Caco-2 (cell line): Measurements from ENCODE around the gene OPN5. TPM values are rescaled to one million over a fixed set of nuclear protein-coding genes. Genes with fewer than 3 reads are reported as not detected.

ENCODE experiments used
- BruUV-seq: library from RNA; stranded (reverse); fragments of 400-500 nt; replicated peaks from 2 replicates; lab custom pipeline; 2021; lab: Mats Ljungman, UMichigan
- CTCF ChIA-PET: fragments of 300-600 bp; sonication (Branson Sonifier 250); formaldehyde crosslinking; loops from one replicate; lab custom pipeline; 2022; ENCODE audit warnings: antibody characterized with exemption; lab: Charles Lee
- POLR2A ChIA-PET: fragments of 300-600 bp; sonication (Branson Sonifier 250); formaldehyde crosslinking; loops from one replicate; lab custom pipeline; 2022; ENCODE audit warnings: antibody characterized with exemption; lab: Charles Lee
- DNase-seq, 2 experiments: peaks; one replicate each; pipeline versions ENCODE4 v3.0.0 to v3.0.0-alpha.2; 2020 to 2022
- H3K27me3 ChIP-seq: replicated peaks from 2 replicates; pipeline ENCODE4 v1.6.0; 2011; ENCODE audit warnings: low read length; ENCODE audit not compliant: control insufficient read depth, insufficient read depth
- H3K36me3 ChIP-seq: 2 replicates; pipeline ENCODE4 v1.5.1; 2011; ENCODE audit warnings: low read length; ENCODE audit not compliant: control insufficient read depth, insufficient read depth
- H3K4me1 ChIP-seq: fragments of 250-450 bp; sonication (Bioruptor Pico); 2 replicates; pipeline ENCODE4 v1.5.1; 2020; ENCODE audit warnings: mild to moderate bottlenecking
- H3K4me3 ChIP-seq: 2 replicates; pipeline ENCODE4 v1.5.1; 2011; ENCODE audit warnings: low read depth, mild to moderate bottlenecking, control low read depth, low read length
- H3K9me3 ChIP-seq: fragments of 250-450 bp; sonication (Bioruptor Pico); 2 replicates; pipeline ENCODE4 v1.5.1; 2020; ENCODE audit warnings: mild to moderate bottlenecking, moderate library complexity
- H3K27ac Mint-ChIP-seq: one replicate; pipeline ENCODE4 v1.8.0; 2022; ENCODE audit warnings: mixed read lengths; ENCODE audit not compliant: unreplicated experiment
- H3K27me3 Mint-ChIP-seq: one replicate; pipeline ENCODE4 v1.8.0; 2022; ENCODE audit warnings: mixed read lengths; ENCODE audit not compliant: insufficient read depth, unreplicated experiment
- H3K36me3 Mint-ChIP-seq: one replicate; pipeline ENCODE4 v1.8.0; 2022; ENCODE audit warnings: mild to moderate bottlenecking, mixed read lengths; ENCODE audit not compliant: insufficient read depth, unreplicated experiment
- H3K4me1 Mint-ChIP-seq: one replicate; pipeline ENCODE4 v1.8.0; 2022; ENCODE audit warnings: low read depth, mixed read lengths; ENCODE audit not compliant: unreplicated experiment
- H3K4me3 Mint-ChIP-seq: one replicate; pipeline ENCODE4 v1.8.0; 2022; ENCODE audit warnings: mild to moderate bottlenecking, moderate library complexity, mixed read lengths; ENCODE audit not compliant: unreplicated experiment
- H3K9me3 Mint-ChIP-seq: one replicate; pipeline ENCODE4 v1.8.0; 2022; ENCODE audit warnings: mixed read lengths; ENCODE audit not compliant: unreplicated experiment
- CTCF ChIP-seq, 2 experiments: fragments of 200-600 bp in 1 of 2; IDR thresholded peaks; 1 replicate in 1 of 2; 2 replicates in 1 of 2; pipeline versions ENCODE4 v1.5.1 to v1.8.0; 2011 to 2022; ENCODE audit warnings: antibody characterized with exemption in 1 of 2, control low read depth in 1 of 2, inconsistent platforms in 1 of 2, low read depth in 1 of 2, low read length in 1 of 2, mild to moderate bottlenecking in 1 of 2, moderate library complexity in 1 of 2; ENCODE audit not compliant: insufficient read depth in 1 of 2, severe bottlenecking in 1 of 2, unreplicated experiment in 1 of 2
- intact Hi-C: fragments of 100-400 bp; cut with micrococcal nuclease; formaldehyde crosslinking; loops from one replicate; pipeline ENCODE4 v1.10.0; 2022; ENCODE audit not compliant: unreplicated experiment
- total RNA-seq: library from RNA; stranded (reverse); gene quantifications from 2 replicates; pipeline ENCODE4 v1.2.3, GENCODE V29; 2022

Gene OPN5
- total RNA-seq, 1 experiment from 2014 or later: not detected

GRCh38 chr6:47794577-47795135, 12.8 kb downstream of the OPN5 start:
- H3K27me3 Mint-ChIP-seq: peaks cover 4% of the 10 kb centered on the region

GRCh38 chr6:47801984-47802383, 20.2 kb downstream of the OPN5 start:
- no peak overlapping the region for H3K27ac Mint-ChIP-seq
- H3K4me3 ChIP-seq: no peak overlapping the region
- H3K27me3 ChIP-seq: no peaks in the 10 kb centered on the region; the same call in 1 of the 2 replicates
- no peaks in the 10 kb centered on the region for H3K9me3 ChIP-seq
- no peak for DNase-seq
- intact Hi-C loops: no loop called here
- POLR2A ChIA-PET: no interaction called here
- CTCF ChIA-PET: interaction anchor here (0.8 kb wide), 1 partner anchor 14 kb away, joined by 3 read pairs; no protein-coding TSS in a partner anchor
- no TSS peak for BruUV-seq
- no peaks in the 10 kb centered on the region for H3K36me3 Mint-ChIP-seq
- H3K9me3 Mint-ChIP-seq: no peaks in the 10 kb centered on the region
- no peaks in the 10 kb centered on the region for H3K4me1 ChIP-seq
- H3K4me1 Mint-ChIP-seq: no peaks in the 10 kb centered on the region
- H3K36me3 ChIP-seq: no peaks in the 10 kb centered on the region
- no peak for TF ChIP-seq CTCF (IDR thresholded peaks at IDR 0.05; ENCODE audit: insufficient read depth in 1 of 2, low read depth in 1 of 2, low read length in 1 of 2, severe bottlenecking in 1 of 2, unreplicated experiment in 1 of 2)
- peaks cover 18% of the 10 kb centered on the region for H3K27me3 Mint-ChIP-seq
- no peak overlapping the region for H3K4me3 Mint-ChIP-seq

More at GRCh38 chr6:47794577-47795135, 12.8 kb downstream of the OPN5 start:
- H3K9me3 Mint-ChIP-seq: no peaks in the 10 kb centered on the region
- H3K36me3 Mint-ChIP-seq: no peaks in the 10 kb centered on the region
- DNase-seq: no peak
- H3K4me1 Mint-ChIP-seq: no peaks in the 10 kb centered on the region
- ChIA-PET POLR2A (no interaction called here), CTCF (no interaction called here)
- H3K4me1 ChIP-seq: no peaks in the 10 kb centered on the region
- no peak for TF ChIP-seq CTCF (IDR thresholded peaks at IDR 0.05; ENCODE audit: insufficient read depth in 1 of 2, low read depth in 1 of 2, low read length in 1 of 2, severe bottlenecking in 1 of 2, unreplicated experiment in 1 of 2)
- H3K36me3 ChIP-seq: no peaks in the 10 kb centered on the region
- H3K4me3 ChIP-seq: no peak overlapping the region
- H3K27me3 ChIP-seq: no peaks in the 10 kb centered on the region; the same call in 1 of the 2 replicates
- BruUV-seq: no TSS peak
- intact Hi-C loops: loop anchor here (5.0 kb wide), 1 partner anchor 1468 kb away; no protein-coding TSS in a partner anchor
- H3K9me3 ChIP-seq: no peaks in the 10 kb centered on the region
- H3K4me3 Mint-ChIP-seq: no peak overlapping the region
- no peak overlapping the region for H3K27ac Mint-ChIP-seq

GRCh38 chr6:47804821-47805220, 23.0 kb downstream of the OPN5 start:
- Histone ChIP-seq H3K4me3 (no peak overlapping the region), H3K36me3 (no peaks in the 10 kb centered on the region), H3K27me3 (no peaks in the 10 kb centered on the region), H3K9me3 (no peaks in the 10 kb centered on the region), H3K4me1 (no peaks in the 10 kb centered on the region)
- H3K9me3 Mint-ChIP-seq: no peaks in the 10 kb centered on the region
- H3K27me3 Mint-ChIP-seq: peaks cover 25% of the 10 kb centered on the region
- no peaks in the 10 kb centered on the region for H3K36me3 Mint-ChIP-seq
- no peak for DNase-seq
- no peaks in the 10 kb centered on the region for H3K4me1 Mint-ChIP-seq
- no peak for TF ChIP-seq CTCF (IDR thresholded peaks at IDR 0.05; ENCODE audit: insufficient read depth in 1 of 2, low read depth in 1 of 2, low read length in 1 of 2, severe bottlenecking in 1 of 2, unreplicated experiment in 1 of 2)
- intact Hi-C loops: no loop called here
- H3K4me3 Mint-ChIP-seq: no peak overlapping the region
- BruUV-seq: no TSS peak
- no peak overlapping the region for H3K27ac Mint-ChIP-seq
- CTCF ChIA-PET: no interaction called here
- POLR2A ChIA-PET: no interaction called here
